Measurements from ENCODE around the gene CHST3. TPM values are rescaled to one million over a fixed set of nuclear protein-coding genes. Genes with fewer than 3 reads are reported as not detected.
A peak's percentile ranks its signal among the peaks of the same experiment; 100 is the strongest.
"Not testable (repeated sequence)": the region's sequence is repeated elsewhere in the genome, so short reads cannot be mapped to it uniquely, and the experiment has no call there.

CHST3 gene
- total RNA-seq, 1 experiment from 2014 or later = 6.1 TPM

DNA sequence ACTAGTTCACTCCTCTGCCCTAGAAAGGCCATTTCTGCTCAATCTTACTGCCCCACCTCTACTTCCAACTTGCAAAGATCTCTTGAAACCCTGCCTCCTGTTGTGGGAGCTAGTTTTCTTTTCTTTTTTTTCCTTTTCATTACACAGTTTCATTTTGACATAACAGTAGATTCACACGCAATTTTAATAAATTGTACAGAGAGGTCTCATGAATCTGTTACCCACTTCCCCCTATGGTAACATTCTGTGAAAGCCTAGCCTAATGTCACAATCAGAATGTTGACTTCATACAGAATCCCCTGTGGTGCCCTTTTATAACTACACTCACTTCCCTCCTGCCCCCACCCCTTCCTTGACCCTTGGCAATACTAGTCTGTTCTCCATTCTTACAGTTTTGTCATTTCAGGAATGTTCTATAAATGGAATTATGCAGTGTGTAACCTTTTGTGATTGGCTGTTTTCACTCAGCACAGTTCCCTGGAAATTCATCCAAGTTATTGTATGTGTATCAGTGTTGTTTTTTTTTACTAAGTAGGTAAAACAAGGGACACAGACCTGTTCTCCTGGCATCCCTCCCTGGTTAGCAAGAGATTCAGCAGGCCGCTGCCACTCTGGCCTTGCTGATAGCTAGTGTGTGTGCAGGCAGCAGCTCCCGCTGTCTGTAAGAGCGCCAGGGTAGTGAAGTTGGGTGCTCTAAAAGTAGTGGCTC lies 21.5 kb downstream of the CHST3 start:
- no peak overlapping the region for H3K56ac ChIP-seq (ENCODE audit: insufficient read length, low read depth, low read length)
- WGBS (ENCODE audit: extremely low coverage, insufficient read length, low lambda C conversion rate) = no CpG with 5 or more reads among the region's 4 CpGs

DNA sequence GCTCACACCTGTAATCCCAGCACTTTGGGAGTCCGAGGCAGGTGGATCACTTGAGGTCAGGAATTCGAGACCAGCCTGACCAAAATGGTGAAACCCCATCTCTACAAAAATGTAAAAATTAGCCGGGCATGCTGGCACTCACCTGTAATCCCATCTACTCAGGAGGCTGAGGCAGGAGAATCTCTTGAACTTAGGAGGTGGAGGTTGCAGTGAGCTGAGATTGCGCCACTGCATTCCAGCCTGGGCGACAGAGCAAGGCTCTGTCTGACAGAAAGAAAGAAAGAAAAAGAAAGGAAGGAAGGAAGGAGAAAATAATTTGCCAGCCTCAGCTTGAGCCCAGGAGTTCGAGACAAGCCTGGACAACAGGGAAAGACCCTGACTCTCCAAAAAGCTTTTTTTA lies 24.7 kb downstream of the CHST3 start:
- H2BK12ac ChIP-seq (ENCODE audit: insufficient read length, low read depth, low read length); H3K23ac ChIP-seq (ENCODE audit: insufficient read length, low read depth, low read length); H3K4me1 Mint-ChIP-seq; DNase-seq; H3T11ph ChIP-seq (ENCODE audit: low read length); H3K9me3 ChIP-seq (ENCODE audit: control insufficient read depth, low read depth, low read length); H2AK5ac ChIP-seq (ENCODE audit: insufficient read length, low read length); H2AFZ ChIP-seq (ENCODE audit: low read length); H3K4me1 ChIP-seq (ENCODE audit: insufficient read depth, low read length); H3K27ac Mint-ChIP-seq; H3K4me2 ChIP-seq (ENCODE audit: insufficient read depth, insufficient read length, low read length); H3K79me2 ChIP-seq (ENCODE audit: insufficient read depth, low read length); H3K27me3 ChIP-seq (ENCODE audit: insufficient read depth, low read length); H3K79me1 ChIP-seq (ENCODE audit: insufficient read depth, low read depth, low read length, poor library complexity, severe bottlenecking); H3K56ac ChIP-seq (ENCODE audit: insufficient read length, low read depth, low read length); H2BK20ac ChIP-seq (ENCODE audit: low read depth, low read length, poor library complexity, severe bottlenecking); H4K5ac ChIP-seq (ENCODE audit: insufficient read length, low read depth, low read length); H4K20me1 ChIP-seq (ENCODE audit: control insufficient read depth, insufficient read depth, insufficient read length); H3K18ac ChIP-seq (ENCODE audit: insufficient read length, low read depth, low read length); H3K4me3 Mint-ChIP-seq; H2BK15ac ChIP-seq (ENCODE audit: low read depth, low read length); H3K23me2 ChIP-seq (ENCODE audit: insufficient read length, low read depth, low read length, poor library complexity, severe bottlenecking); H4K8ac ChIP-seq (replicated peaks; ENCODE audit: insufficient read length, low read depth, low read length); H3K27ac ChIP-seq (ENCODE audit: insufficient read length, low read depth, low read length); H3K27me3 Mint-ChIP-seq (ENCODE audit: low read depth); H3K4ac ChIP-seq (ENCODE audit: low read depth, low read length); H2BK120ac ChIP-seq (ENCODE audit: low read depth, low read length, poor library complexity, severe bottlenecking); H4K91ac ChIP-seq (ENCODE audit: insufficient read length, low read depth, low read length); H2BK5ac ChIP-seq (ENCODE audit: insufficient read length, low read length); H3K9ac ChIP-seq (ENCODE audit: extremely low read depth, insufficient read length, low read length); H3K14ac ChIP-seq (ENCODE audit: insufficient read depth, low read length): not testable (repeated sequence)
- Mint-ChIP-seq H3K36me3 (ENCODE audit: insufficient read depth in 1 of 3, low read depth in 3 of 3) (peaks cover 12 to 14% (median 14%) of the 10 kb centered on the region in 3 experiments; a peak in 6 of 7 replicates), H3K9me3 (peaks cover 5 to 10% of the 10 kb centered on the region in 2 experiments)
- WGBS (ENCODE audit: extremely low coverage, insufficient read length, low lambda C conversion rate) = no CpG with 5 or more reads among the region's 6 CpGs

More for the DNA sequence above, 21.5 kb downstream of the CHST3 start:
- TF ChIP-seq, protein P1, sequence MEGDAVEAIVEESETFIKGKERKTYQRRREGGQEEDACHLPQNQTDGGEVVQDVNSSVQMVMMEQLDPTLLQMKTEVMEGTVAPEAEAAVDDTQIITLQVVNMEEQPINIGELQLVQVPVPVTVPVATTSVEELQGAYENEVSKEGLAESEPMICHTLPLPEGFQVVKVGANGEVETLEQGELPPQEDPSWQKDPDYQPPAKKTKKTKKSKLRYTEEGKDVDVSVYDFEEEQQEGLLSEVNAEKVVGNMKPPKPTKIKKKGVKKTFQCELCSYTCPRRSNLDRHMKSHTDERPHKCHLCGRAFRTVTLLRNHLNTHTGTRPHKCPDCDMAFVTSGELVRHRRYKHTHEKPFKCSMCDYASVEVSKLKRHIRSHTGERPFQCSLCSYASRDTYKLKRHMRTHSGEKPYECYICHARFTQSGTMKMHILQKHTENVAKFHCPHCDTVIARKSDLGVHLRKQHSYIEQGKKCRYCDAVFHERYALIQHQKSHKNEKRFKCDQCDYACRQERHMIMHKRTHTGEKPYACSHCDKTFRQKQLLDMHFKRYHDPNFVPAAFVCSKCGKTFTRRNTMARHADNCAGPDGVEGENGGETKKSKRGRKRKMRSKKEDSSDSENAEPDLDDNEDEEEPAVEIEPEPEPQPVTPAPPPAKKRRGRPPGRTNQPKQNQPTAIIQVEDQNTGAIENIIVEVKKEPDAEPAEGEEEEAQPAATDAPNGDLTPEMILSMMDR (conservative IDR thresholded peaks at IDR 0.05) = no peak
- Histone ChIP-seq H3K4me1 (ENCODE audit: insufficient read depth, low read length) (no peaks in the 10 kb centered on the region; the same call in 1 of the 2 replicates), H3K27ac (ENCODE audit: insufficient read length, low read depth, low read length) (no peak overlapping the region), H3K79me1 (ENCODE audit: insufficient read depth, low read depth, low read length, poor library complexity, severe bottlenecking) (no peaks in the 10 kb centered on the region), H2AFZ (ENCODE audit: low read length) (no peak overlapping the region), H3K14ac (ENCODE audit: insufficient read depth, low read length) (peak overlapping the region; percentile 20; the same call in 1 of the 2 replicates), H2BK5ac (ENCODE audit: insufficient read length, low read length) (no peak overlapping the region), H3T11ph (ENCODE audit: low read length) (no peak overlapping the region), H3K79me2 (ENCODE audit: insufficient read depth, low read length) (no peaks in the 10 kb centered on the region), H3K23ac (ENCODE audit: insufficient read length, low read depth, low read length) (no peak overlapping the region), H4K5ac (ENCODE audit: insufficient read length, low read depth, low read length) (no peak overlapping the region), H2BK15ac (ENCODE audit: low read depth, low read length) (no peak overlapping the region), H4K20me1 (ENCODE audit: control insufficient read depth, insufficient read depth, insufficient read length) (no peaks in the 10 kb centered on the region), H2BK20ac (ENCODE audit: low read depth, low read length, poor library complexity, severe bottlenecking) (no peak overlapping the region), H4K91ac (ENCODE audit: insufficient read length, low read depth, low read length) (no peak overlapping the region), H3K18ac (ENCODE audit: insufficient read length, low read depth, low read length) (no peak overlapping the region), H3K4me2 (ENCODE audit: insufficient read depth, insufficient read length, low read length) (no peak overlapping the region), H3K4ac (ENCODE audit: low read depth, low read length) (no peak overlapping the region; the same call in 1 of the 2 replicates), H2AK5ac (ENCODE audit: insufficient read length, low read length) (no peak overlapping the region), H3K23me2 (ENCODE audit: insufficient read length, low read depth, low read length, poor library complexity, severe bottlenecking) (no peaks in the 10 kb centered on the region), H2BK120ac (ENCODE audit: low read depth, low read length, poor library complexity, severe bottlenecking) (no peak overlapping the region), H4K8ac (replicated peaks; ENCODE audit: insufficient read length, low read depth, low read length) (no peak overlapping the region), H3K9me3 (ENCODE audit: control insufficient read depth, low read depth, low read length) (no peaks in the 10 kb centered on the region), H3K27me3 (ENCODE audit: insufficient read depth, low read length) (no peaks in the 10 kb centered on the region), H2BK12ac (ENCODE audit: insufficient read length, low read depth, low read length) (no peak overlapping the region), H3K9ac (ENCODE audit: extremely low read depth, insufficient read length, low read length) (peak overlapping the region; percentile 11)
- DNase-seq = no peak
- Mint-ChIP-seq H3K36me3 (ENCODE audit: insufficient read depth in 1 of 3, low read depth in 3 of 3) (peaks cover 12 to 17% (median 14%) of the 10 kb centered on the region in 3 experiments; a peak in 6 of 7 replicates), H3K27me3 (ENCODE audit: low read depth) (no peaks in the 10 kb centered on the region; the same call in 1 of the 2 replicates), H3K27ac (no peak overlapping the region), H3K9me3 (peaks cover 5 to 10% of the 10 kb centered on the region in 2 experiments), H3K4me3 (no peak overlapping the region), H3K4me1 (peaks cover 5 to 9% of the 10 kb centered on the region in 2 experiments; a peak in 3 of 4 replicates)

Measured in H9 (cell line).